Mesothelial cell of epicardium (in vitro differentiated cells): ENCODE results near the gene ASXL3. TPM values are rescaled to one million over a fixed set of nuclear protein-coding genes. Genes with fewer than 3 reads are reported as not detected.

Source experiments
- DNase-seq, 2 experiments: peaks; one replicate each; pipeline ENCODE4 v3.0.0; 2021; ENCODE audit warnings: low spot score in 2 of 2; ENCODE audit not compliant: unreplicated experiment in 2 of 2
- H3K27ac Mint-ChIP-seq: 2 replicates; pipeline ENCODE4 v1.8.0; 2021; ENCODE audit warnings: mixed read lengths
- H3K27me3 Mint-ChIP-seq: 2 replicates; pipeline ENCODE4 v1.8.0; 2021; ENCODE audit warnings: low read depth, mixed read lengths
- H3K36me3 Mint-ChIP-seq: 2 replicates; pipeline ENCODE4 v1.8.0; 2021; ENCODE audit warnings: mixed read lengths
- H3K4me1 Mint-ChIP-seq: 2 replicates; pipeline ENCODE4 v1.8.0; 2021; ENCODE audit warnings: mixed read lengths
- H3K4me3 Mint-ChIP-seq: 2 replicates; pipeline ENCODE4 v1.8.0; 2021; ENCODE audit warnings: mild to moderate bottlenecking, moderate library complexity, mixed read lengths
- H3K9me3 Mint-ChIP-seq: 2 replicates; pipeline ENCODE4 v1.8.0; 2021; ENCODE audit warnings: mixed read lengths
- CTCF ChIP-seq: fragments of 200-600 bp; sonication (generic); IDR thresholded peaks from one replicate; pipeline ENCODE4 v1.5.0; 2021; ENCODE audit warnings: antibody characterized with exemption; ENCODE audit not compliant: unreplicated experiment
- total RNA-seq: library from RNA; stranded (reverse); gene quantifications from 3 replicates; pipeline ENCODE4 v1.2.1, GENCODE V29; 2021

ASXL3 gene
- total RNA-seq, 1 donor from 2014 or later = 34.0 TPM

DNA sequence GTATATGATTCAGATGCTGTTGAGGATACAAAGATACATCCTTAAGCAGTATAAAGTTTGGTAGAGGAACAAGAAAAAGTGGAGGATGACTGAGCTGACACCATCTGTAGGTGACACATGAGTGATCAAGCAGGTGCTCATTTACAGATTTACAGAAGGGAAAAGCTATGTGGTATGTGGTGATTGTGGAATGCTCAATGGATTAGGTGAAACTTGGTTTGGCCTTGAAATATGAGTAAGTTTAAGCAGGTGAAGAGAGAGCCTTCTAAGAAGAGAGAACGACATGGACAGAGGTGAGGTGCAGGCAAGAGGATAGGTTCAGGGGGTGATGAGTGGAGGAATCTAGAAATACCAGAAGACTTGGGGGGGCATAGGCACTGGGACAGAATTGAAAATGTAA lies 5.9 kb downstream of the ASXL3 start:
- Mint-ChIP-seq H3K27ac (no peak overlapping the region), H3K4me1 (peaks cover 38% of the 10 kb centered on the region), H3K9me3 (peaks cover 18% of the 10 kb centered on the region), H3K4me3 (no peak overlapping the region), H3K36me3 (peaks cover 21% of the 10 kb centered on the region), H3K27me3 (no peaks in the 10 kb centered on the region)
- no peak for TF ChIP-seq CTCF
- no peak for DNase-seq

DNA sequence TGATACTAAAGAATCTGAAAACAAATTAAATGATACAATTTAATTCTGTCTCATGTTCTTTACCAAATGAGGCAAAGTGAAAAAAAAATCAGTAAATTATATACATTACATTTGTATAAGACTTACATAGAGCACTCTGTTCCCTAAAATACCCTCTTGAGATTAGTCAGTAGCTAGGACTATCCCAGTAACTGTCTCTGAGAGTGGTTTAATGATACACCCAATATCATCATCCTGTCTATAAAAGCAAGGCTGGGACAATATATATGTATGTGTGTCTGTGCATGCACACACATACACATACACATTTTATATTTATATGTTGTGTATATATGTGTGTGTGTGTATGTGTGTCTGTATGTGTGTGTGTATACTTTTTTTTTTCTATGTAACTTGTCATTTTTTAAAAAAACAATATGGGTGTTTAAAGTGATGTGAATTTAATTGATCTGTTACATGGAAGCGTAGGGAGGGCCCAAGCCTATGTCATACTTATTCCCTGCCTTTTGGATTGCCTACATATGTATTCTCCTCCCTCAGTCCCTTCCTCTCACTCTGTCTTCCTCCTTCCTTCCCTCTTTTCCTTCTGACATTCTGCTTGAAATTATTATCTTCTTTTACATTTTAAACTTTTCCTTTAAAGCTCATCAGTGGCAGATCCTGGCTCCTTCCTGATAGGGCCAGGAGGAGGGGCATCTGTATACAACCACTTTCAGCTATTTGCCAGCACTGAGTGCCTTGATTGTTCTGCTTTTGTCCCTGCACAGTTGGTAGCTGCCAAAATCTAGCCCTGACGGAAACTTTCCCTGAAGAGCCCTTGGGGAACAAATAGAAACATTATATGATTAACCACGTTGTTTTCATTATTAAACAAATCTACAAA lies 6.8 kb downstream of the ASXL3 start:
- Mint-ChIP-seq H3K9me3 (peaks cover 18% of the 10 kb centered on the region), H3K4me3 (no peak overlapping the region), H3K27ac (peak overlapping the region; percentile 49), H3K36me3 (peaks cover 22% of the 10 kb centered on the region), H3K4me1 (peaks cover 38% of the 10 kb centered on the region), H3K27me3 (no peaks in the 10 kb centered on the region)
- TF ChIP-seq CTCF = no peak
- no peak for DNase-seq

- peaks cover 18% of the 10 kb centered on the region for H3K9me3 Mint-ChIP-seq
- H3K27me3 Mint-ChIP-seq = no peaks in the 10 kb centered on the region
- DNase-seq = no peak
- H3K4me1 Mint-ChIP-seq = peaks cover 41% of the 10 kb centered on the region
- H3K27ac Mint-ChIP-seq = no peak overlapping the region
- TF ChIP-seq CTCF = no peak
- H3K36me3 Mint-ChIP-seq = peaks cover 22% of the 10 kb centered on the region
- H3K4me3 Mint-ChIP-seq = no peak overlapping the region
Measured at GRCh38 chr18:33585431-33585775, 7.4 kb downstream of the ASXL3 start.

DNA sequence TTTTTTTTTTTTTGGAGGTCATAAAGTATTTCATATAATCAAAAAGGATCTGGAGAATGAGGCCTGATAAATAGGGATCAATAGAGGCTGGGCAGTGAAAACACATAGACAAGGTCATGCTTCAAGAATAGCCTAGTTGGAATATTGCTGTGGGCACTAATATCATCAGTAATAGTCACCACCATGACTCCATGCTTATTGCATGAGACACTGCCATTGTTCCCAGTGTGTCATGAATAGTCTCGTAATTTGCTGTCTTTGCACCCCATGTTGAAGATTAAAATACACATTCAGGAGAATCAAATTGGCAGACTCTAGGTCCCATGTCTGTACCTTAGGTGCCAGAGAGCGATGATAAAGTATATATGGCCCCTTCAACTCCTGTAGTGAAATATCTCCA lies 10.3 kb downstream of the ASXL3 start:
- no peak for TF ChIP-seq CTCF
- peaks cover 18% of the 10 kb centered on the region for H3K9me3 Mint-ChIP-seq
- H3K4me1 Mint-ChIP-seq = peaks cover 33% of the 10 kb centered on the region
- no peaks in the 10 kb centered on the region for H3K27me3 Mint-ChIP-seq
- no peak for DNase-seq
- no peak overlapping the region for H3K4me3 Mint-ChIP-seq
- H3K27ac Mint-ChIP-seq = no peak overlapping the region
- peaks cover 22% of the 10 kb centered on the region for H3K36me3 Mint-ChIP-seq

DNA sequence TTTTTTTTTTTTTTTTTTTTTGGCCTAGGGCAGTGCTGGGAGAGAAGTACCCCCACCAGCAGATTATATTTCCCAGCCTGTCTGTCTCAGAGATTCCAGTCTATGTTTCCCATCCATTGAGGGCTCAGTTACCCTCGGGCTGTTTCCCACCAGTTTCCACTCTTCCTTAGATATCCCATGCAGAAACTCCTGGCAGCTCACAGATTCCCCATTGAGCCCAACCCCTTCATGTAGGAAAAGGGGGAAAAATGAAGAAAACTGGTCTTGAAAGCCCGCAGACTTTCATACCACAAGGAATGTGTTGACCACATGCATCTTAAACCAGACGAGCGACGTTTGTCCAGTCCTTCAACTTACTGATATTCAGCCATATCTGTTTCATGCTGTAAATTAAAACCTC lies 15.2 kb downstream of the ASXL3 start:
- H3K9me3 Mint-ChIP-seq = peaks cover 6% of the 10 kb centered on the region

More for the DNA sequence above, 15.2 kb downstream of the ASXL3 start:
- no peak for DNase-seq
- H3K4me1 Mint-ChIP-seq = peaks cover 26% of the 10 kb centered on the region
- peak overlapping the region; percentile 71 for H3K27ac Mint-ChIP-seq
- H3K4me3 Mint-ChIP-seq = no peak overlapping the region
- no peaks in the 10 kb centered on the region for H3K27me3 Mint-ChIP-seq
- H3K36me3 Mint-ChIP-seq = peaks cover 7% of the 10 kb centered on the region
- TF ChIP-seq CTCF = no peak
